IPS-NIHi7 (cell line): Measurements from ENCODE around the gene PCDH11Y.
"Not testable (repeated sequence)": the region's sequence is repeated elsewhere in the genome, so short reads cannot be mapped to it uniquely, and the experiment has no call there.

Source experiments
- DNase-seq: peaks from one replicate; pipeline ENCODE4 v3.0.0; 2012; ENCODE audit warnings: mixed read lengths; ENCODE audit errors: extremely low spot score

The PCDH11Y gene, protein sequence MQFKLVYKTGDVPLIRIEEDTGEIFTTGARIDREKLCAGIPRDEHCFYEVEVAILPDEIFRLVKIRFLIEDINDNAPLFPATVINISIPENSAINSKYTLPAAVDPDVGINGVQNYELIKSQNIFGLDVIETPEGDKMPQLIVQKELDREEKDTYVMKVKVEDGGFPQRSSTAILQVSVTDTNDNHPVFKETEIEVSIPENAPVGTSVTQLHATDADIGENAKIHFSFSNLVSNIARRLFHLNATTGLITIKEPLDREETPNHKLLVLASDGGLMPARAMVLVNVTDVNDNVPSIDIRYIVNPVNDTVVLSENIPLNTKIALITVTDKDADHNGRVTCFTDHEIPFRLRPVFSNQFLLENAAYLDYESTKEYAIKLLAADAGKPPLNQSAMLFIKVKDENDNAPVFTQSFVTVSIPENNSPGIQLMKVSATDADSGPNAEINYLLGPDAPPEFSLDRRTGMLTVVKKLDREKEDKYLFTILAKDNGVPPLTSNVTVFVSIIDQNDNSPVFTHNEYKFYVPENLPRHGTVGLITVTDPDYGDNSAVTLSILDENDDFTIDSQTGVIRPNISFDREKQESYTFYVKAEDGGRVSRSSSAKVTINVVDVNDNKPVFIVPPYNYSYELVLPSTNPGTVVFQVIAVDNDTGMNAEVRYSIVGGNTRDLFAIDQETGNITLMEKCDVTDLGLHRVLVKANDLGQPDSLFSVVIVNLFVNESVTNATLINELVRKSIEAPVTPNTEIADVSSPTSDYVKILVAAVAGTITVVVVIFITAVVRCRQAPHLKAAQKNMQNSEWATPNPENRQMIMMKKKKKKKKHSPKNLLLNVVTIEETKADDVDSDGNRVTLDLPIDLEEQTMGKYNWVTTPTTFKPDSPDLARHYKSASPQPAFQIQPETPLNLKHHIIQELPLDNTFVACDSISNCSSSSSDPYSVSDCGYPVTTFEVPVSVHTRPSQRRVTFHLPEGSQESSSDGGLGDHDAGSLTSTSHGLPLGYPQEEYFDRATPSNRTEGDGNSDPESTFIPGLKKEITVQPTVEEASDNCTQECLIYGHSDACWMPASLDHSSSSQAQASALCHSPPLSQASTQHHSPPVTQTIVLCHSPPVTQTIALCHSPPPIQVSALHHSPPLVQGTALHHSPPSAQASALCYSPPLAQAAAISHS (N-terminal part only)

DNA sequence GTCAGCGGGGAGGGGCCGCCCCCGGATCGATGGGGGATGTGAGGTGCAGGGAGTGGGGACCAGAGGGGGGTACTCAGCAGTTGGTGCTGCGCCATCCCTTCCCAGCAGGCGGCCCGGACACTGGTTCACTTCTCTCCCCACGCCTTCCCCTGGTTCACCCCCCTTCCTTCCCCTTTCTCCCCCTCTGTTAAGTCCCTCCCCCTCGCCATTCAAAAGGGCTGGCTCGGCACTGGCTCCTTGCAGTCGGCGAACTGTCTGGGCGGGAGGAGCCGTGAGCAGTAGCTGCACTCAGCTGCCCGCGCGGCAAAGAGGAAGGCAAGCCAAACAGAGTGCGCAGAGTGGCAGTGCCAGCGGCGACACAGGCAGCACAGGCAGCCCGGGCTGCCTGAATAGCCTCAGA lies at the start of gene PCDH11Y:
TSS of gene PCDH11Y (plus strand) at position 240 of the 400 bp plus-strand sequence. CDS start 56,804 bp downstream, outside the sequence.
- DNase-seq, result not testable (repeated sequence)

DNA sequence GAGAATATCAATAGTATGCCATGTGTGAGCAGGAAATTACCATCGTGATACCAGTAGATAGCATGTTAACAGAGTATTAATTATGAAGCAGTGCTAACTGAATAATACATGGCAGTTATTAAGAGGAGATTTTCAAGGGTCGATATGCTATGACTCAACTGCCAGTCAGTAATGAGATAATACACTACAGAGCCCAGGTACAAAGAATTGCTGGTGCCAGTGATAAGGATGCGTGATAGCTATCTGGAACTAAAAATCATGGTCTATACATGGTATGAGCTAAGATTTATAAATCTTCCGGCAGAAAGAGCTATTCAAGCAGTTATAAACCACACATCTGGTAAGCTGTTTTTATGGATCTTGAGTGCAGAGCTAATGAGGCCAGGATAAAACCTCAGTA lies 32.2 kb upstream of the PCDH11Y start:
- not testable (repeated sequence) for DNase-seq

DNA sequence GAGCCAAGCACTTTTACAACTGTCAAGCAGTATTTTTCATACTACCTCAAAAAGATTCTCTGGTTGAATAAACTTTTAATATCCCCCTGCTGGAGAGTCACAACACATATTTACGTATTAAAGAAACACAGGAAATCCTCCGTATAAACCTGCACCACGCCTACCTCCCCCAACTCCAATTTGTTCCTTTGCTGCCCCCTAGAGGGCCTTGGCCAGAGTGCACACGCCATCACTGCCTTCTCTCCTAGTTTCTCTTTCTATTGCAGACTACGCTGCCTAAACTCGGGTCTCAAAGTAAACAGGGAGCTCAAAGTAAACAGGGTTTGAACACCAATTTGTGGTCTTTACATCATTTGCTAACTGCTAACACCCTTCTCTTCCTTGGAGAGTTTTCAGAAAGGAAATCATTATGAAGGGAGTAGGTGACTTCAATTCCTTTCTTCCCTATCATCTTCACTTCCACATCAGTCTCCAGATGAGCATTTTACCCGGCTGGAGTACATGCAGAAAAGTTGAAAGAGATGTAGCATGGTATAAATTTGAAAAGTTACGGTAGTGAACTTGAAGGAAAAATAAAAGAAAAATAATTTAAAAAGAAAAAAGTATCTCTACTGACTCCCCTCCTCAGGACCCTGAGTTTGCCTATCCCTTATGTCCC lies 8.2 kb upstream of the PCDH11Y start:
- not testable (repeated sequence) for DNase-seq

DNA sequence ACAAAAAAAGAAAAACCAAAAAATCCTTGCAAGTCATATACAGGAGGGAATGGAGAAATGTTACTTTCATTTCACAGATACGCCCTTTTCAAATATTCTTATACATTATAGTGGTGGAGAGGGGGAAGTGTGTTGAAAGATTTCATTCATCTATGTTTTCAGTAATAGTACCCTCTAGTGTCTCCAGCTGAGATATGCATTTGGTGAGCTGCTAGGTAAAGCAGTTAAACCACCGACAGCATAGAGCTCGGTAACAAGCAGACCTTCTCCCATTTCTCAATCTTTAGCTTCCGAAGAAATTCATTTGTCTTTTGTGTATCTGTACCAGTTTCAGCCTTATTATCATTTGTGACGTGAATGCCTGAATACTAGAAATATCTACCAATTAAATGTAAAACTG lies 5.2 kb upstream of the PCDH11Y start:
- DNase-seq, result not testable (repeated sequence)

DNA sequence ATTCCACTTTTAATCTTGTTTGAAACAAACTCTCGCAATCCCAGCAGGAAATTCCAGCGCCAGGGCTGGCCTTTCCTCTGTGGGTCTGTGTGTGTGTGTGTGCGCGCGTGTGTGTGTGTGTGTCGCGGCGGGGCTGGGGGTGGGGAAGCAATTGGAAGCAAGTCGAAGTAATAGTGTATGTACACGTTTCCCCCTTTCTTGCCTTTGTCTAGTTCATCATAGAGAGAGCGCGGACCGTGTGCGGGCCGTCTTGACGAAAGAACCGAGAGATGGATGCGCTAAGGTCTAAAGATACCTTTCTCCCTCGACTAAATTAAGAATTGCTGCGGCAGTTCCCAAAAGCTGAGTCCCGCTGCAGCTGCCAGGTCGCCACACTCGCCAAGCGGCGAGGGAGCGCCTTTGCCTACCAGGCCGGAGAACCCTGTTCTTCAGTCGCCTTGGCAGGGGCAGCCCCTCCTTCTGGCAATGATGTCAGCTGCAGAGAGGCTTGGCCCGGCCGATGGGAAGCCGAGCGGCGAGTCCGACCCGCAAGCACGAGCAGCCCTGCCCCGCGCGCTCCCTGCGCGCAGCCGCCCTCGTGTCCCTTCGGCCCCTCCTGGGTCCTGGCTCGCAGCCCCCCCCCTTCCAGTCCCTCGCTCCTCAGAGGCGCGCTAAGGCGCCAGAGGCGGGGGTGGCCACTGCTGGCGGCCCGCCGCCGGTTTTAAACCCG lies 2.5 kb downstream of the PCDH11Y start:
- not testable (repeated sequence) for DNase-seq

DNA sequence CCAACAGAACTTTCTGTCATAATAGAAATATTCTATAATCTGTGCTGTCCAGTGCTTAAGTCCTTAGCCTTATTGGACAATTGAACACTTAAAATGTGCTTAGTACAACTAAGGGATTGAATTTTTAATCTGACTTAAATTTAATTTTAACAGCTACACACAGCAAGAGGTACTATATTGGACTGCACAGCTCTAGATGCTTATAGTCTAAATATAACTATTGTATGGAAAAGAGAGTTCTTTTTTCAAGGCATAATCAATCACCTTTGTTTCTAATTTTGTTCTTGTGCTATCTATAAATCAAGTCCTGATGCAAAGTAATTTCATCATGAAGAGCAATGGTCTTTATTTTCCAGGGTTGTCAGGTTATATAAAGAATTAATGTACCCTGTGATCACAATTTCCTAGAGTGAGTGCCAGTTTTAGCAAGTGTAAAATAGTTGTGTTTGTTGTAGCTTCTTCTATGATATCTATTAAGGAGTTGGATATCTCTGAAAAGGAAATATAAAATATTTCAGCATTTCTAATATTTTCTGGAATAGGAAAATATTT lies 39.0 kb downstream of the PCDH11Y start:
- not testable (repeated sequence) for DNase-seq

DNA sequence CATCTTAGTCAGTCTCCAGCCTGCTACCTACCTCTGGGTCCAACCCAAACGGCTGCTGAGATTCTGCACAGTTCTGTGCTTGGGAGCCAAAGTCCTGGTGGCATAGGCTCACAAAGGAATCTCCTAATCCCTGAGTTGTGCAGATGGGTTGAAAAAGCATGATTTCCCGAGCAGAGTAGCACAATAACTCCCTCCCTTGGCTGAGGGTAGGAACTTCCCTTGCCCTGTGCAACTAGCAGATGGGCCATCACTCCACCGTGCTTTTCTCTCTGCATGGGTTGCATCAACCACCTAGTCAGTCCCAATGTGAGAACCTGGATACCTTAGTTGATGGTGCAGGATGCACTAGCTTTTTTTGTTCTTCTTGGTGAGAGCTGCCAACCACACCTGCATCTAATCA lies 82.9 kb downstream of the PCDH11Y start:
- DNase-seq, result not testable (repeated sequence)

DNA sequence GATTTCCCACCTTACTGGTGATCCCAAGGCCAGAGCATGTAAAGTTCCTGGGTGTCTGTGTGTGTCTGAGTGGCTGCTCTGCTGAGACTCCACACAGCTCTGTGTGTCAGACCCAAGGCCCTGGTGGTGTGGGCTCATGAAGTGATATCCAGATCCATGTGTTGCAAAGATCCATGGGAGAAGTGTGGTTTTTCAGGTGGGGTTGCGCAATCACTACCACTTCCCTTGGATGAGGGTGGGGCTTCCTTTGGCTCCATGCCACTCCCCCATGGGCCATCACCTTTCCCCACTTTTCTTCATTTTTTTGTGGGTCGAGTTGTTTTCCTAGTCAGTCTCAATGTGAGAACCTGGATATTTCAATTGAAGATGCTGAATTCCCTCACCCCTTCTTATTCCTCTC lies 182.9 kb downstream of the PCDH11Y start:
- DNase-seq, result not testable (repeated sequence)

DNA sequence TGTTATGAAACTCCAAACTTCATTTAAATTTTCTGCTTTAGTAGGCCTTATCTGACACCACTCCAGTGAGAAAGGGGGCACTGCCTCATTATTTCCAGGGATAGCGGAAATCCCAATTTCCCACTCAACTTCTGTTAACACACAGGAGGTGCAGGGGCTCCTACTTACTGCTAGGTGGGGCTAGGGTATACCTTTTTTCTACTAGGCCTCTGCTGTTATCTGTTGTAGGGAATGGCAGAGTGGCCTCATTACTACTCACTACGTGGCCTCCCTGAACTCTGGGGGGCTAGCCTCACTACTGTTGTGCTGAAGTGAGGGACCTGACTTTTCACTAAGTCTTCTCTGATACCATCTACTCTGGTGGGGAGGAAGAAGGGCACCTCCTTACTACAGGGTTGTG lies 215.0 kb downstream of the PCDH11Y start:
- not testable (repeated sequence) for DNase-seq

DNA sequence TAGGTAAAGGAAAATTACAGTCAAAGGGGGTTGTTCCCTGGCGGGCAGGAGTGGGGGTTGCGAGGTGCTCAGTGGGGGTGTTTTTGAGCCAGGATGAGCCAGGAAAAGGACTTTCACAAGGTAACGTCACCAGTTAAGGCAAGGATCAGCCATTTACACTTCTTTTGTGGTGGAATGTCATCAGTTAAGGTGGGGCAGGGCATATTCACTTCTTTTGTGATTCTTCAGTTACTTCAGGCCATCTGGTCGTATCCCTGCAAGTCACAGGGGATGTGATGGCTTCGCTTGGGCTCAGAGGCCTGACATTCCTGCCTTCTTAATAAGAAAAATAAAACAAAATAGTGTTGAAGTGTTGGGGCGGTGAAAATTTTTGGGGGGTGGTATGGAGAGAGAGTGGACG lies 324.8 kb downstream of the PCDH11Y start:
- not testable (repeated sequence) for DNase-seq

DNA sequence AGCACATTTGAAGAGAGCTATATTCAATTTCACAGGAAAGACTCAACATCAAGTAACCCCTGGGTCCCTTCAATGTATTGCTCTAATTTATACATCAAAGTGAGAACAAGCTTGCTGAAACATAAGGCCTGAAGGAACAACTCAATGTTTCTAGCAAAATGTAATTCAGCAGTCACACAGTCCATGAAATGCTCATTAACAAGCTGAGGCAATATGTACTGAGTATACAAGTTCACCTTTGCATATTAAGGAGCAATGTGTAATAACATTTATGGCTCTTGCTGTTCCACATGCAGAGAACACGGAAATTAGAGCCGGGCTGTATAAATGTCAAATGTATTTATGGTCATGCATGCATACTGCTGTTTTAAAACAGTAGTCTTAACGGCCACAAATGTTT lies 342.1 kb downstream of the PCDH11Y start:
- DNase-seq, result not testable (repeated sequence)

DNA sequence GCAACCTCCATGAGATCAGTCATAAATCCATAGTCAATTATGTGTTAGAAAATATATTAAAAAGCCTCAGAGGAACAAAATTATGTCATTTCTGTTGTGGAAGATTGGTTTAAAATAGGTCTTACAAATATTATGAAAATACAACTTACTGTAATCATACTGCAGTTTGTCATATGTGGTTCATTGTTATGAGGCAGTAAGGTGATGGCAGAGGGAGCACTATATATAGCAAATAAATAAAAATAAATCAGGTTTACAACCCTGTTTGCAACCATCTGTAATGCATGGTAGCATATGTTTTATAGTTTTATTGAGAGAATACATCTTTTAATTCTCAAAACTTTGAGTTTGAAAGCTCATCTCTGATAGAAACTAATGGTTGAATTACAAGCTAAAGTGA lies 543.6 kb downstream of the PCDH11Y start:
- DNase-seq, result not testable (repeated sequence)

DNA sequence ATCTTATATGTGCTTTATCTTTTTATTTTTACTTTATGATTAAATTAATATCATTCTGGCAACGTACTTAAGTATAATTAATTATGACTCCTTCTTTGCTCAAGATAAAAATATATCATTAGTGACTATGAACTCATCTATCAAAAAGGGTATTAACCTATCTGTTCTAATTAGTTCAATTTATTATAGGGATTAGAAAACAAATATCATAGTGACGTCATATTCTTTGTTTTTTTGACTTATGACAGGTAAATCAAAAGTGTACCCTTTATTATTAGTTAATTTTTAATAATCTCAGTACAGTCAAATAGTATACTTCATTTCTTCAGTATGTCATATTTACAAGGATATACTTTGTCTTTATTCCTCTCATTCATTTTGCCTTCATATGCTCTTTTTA lies 638.5 kb downstream of the PCDH11Y start:
- DNase-seq, result not testable (repeated sequence)

DNA sequence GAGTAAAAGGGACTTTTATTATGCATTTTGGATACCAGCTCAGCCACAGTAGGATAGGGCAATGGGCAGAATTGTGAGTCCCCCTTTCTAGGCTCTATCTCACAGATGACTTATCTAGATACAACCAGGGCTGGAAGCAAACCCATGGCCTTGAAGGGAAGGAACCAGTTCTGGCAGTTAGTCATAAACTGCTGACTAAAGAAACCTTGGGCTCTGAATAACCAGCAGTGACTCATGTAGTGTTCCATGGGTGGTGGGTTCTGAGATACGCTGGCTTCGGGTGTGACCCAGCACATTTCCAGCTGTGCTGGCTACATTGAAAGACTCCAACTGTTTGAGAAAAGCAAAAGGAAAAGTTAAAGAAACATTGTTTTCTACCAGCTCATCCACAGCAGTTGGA lies 679.2 kb downstream of the PCDH11Y start:
- DNase-seq, result not testable (repeated sequence)

DNA sequence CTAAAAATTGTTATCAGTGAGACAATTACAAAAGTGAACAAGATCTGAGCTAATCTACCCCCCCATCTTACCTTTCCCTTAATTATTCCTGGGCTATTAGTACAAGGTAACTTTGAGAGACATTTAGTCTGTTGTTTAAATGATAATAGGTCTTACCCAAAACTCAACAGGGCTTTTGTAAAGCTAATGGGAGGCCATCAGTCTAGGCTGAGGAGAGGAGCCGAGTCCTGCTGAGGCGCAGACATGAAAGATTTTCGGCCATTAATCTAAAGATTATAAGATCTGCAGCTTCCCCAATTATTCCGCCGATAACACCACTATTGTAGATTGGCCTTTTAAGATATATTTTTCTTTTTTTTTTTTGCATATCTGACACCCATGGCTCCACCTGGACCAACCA lies 708.6 kb downstream of the PCDH11Y start:
- DNase-seq, result not testable (repeated sequence)

DNA sequence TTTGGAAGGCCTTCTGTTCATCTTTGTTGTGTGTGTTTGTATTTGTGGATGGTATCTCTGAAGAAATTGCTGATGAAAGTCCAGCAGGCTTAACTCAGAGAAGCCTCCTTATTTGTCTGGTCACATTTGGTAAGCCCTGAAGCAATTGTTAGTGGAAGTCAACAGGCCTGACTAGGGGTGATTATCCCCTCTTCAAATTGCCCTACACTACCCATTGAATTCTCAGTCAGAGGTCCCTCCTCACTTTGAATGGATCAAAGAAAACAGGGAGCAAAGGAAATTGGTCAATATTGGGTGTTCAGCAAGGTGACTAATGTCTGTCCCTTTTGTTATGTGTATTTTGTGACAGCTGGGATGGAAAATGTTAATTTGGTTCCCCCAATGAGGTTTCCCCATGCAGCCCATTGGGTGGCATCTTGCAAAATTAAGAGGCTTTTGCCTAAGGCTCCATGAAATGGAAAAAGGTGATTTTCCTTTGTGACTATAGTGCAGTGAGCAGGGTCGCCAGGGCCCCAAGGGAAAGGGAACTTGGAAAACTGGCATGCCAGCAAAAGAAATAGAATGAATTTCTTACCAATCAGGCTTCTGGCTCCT lies 709.8 kb downstream of the PCDH11Y start:
- DNase-seq, result not testable (repeated sequence)

DNA sequence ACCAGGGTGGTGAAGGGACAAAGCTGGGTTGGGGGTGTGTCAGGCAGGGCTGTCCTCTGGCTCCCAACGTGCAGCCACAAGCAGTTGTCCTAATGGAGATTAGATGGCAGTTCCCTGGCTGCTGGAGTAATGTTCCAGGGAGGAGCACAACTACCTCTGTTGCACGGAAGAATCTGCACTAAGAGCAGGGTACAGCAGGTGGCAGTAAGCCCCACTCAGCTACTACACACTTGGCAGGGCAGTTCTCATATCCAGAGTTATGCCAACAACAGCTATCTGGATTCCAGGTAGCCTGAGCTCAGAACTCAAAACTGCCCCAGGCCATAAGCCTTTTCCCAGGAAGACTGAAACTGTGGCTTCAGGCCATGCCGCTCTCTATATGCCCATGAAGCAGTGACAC lies 761.3 kb downstream of the PCDH11Y start:
- not testable (repeated sequence) for DNase-seq

DNA sequence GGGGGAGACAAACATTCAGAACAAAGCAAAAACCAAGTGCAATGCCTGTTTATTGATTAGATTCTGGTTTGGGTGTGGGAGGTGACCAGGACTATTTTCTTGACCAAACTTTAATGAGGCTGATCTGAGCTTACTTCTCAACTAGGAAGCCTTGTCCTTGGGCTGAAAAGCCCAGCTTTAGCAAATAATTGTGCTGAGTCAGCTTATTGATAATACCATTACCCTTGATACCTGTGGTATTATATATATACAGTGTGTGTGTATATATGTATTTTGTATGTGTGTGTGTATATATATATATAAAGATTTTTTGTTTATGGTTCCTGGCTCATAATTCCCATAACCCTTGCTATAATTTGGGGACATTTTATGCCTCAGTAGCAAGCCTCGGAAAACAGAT lies 776.4 kb downstream of the PCDH11Y start:
- not testable (repeated sequence) for DNase-seq
